NK-92 (cell line): ENCODE results near the gene EYA4.

Source experiments
- DNase-seq: peaks from one replicate; lab custom pipeline; 2025; ENCODE audit not compliant: unreplicated experiment; lab: John Stamatoyannopoulos, UW

The EYA4 gene

DNA sequence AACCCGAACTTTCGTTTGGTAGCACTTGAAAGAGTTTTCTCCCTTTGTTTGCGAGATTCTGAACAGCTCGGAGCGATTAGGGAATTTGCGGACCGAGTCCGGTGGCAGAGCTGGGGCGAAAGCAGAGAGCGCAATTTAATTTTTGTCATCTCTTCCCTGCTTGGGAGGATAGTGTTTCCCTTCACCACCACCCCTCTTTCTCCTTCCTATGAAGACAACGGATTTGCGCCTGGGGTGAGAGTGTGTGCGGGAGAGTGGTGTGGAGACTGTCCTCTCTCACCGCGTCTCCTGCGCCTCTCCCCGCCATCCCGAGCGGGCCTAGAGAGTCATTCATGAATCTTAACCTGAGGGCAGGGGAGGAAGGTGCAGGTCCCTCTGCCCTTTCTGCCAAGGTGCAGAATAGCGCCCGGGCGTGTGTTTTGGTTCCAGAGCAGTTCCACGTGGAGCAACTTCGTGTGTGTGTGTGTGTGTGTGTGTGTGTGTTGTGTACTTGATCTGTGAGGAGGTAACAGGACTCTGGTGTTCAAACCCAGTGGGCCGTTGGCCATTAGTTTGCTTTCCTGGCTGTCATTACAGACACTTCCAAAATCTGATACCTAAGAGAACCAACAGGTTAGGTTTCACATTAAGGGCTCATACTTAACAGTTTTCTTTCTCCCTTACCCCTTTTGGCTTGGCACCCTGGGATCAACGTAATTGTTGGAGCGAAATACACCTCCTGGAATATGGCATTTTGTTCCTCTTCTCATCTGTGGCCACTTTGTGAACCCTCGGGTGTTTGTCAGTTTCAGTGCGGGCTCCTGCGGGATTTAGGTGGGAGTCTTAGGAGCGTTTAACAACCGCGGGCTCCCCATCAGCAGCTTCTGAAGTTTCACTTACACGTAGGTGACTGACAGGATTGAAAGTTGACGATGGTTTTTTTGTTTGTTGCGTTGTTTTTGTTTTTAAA is 1.8 kb downstream of the EYA4 start:
- DNase-seq = no peak

DNA sequence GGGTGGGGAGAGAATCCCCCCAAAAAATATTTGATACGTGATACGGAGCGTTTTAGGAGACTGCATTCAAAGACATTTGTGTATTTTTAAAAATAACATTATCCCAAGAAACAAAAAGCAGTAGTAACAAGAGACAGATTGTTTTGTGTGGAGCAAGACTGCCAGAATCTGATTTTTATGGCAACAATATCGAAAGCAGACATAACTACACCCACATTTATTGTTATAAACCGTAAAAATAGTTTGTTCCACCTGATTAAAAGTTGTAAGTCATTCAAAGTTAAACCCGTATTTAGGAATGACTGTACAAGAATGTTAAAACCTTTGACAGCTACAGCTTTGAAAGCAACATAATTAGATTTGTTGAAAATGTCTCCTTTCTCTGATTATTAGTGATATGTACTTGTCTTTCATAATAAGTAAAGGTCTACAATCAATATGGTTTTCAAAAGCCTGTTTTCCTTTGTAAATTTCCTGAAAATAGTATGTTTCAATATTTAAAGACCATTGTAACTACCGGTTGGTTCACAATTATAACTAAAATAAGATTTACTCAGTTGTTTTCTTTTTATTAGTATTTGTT is 2.7 kb downstream of the EYA4 start:
- no peak for DNase-seq

DNA sequence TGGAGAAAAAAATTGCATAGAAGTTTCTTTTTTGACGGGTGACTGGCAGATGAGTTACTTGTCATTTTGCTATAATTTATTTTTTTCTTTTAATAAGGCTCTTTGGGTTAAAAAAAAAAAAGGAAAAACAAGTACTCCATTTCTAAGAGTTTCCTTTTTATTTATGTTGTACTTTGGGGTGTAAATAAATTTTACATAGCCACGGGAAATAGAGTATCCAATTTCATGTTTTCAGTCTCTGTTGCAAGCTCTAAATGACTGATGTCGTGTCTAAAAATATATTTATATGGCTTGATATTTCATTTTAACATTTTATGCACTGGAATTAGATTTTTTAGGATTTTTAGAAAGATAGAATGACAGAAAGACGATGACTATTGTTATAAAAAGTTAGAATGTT is 3.4 kb downstream of the EYA4 start:
- no peak for DNase-seq

- no peak for DNase-seq
Observed at GRCh38 chr6:133245007-133245406, 3.9 kb downstream of the EYA4 start.

GRCh38 chr6:133245422-133245903 is 4.3 kb downstream of the EYA4 start:
- no peak for DNase-seq

DNA sequence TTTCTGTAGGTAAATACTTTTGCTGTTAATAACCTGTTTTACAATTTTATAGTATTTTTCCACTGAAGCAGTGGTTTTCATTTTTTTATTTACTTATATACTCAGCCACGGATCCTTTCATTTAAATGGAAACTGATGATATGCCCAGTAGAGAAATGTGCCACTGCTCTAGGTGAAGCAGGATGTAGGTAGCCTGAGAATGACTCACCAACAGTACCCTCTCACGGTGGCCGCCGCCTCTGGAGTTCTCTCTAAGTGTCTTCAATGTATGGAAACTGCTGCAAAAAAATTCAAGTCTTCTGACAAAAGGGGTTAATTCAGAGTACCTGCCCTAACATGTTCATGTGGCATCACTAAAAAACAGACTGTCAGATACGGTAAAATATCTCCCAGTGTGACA is 6.4 kb downstream of the EYA4 start:
- no peak for DNase-seq

DNA sequence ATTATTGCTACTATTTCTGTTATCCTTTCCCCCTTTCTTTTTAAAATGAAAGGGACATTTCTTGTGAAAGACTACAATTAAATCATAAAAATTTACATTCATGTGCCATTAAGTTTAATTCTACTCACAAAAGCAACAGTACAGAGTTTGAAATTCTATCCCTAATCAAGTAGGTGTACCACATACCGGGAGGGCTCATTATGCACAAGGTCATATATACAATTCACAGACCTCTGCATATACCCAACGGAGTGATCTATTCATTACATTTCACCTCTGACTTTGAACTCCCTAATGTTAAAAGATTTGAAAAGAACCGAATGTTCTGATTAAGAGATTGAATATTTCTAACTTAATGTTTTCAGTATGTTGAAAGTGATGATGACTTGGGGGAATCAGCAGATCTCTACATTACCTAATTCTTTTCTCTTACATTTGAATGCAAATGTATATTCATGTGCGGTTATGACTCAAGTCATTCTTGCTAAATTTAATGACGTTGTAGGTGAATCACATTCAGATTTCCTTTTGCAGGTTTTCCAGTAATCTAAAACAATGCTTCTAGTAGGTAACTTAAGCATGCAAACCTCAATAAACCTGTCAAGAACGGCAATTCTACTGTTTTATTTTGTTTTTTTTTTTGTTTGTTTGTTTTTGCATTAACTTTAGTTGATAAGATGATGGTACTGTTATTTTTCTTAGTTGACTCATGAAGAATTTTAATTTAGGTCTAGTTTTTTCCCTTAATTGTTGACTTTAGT is 7.3 kb downstream of the EYA4 start:
- no peak for DNase-seq

DNA sequence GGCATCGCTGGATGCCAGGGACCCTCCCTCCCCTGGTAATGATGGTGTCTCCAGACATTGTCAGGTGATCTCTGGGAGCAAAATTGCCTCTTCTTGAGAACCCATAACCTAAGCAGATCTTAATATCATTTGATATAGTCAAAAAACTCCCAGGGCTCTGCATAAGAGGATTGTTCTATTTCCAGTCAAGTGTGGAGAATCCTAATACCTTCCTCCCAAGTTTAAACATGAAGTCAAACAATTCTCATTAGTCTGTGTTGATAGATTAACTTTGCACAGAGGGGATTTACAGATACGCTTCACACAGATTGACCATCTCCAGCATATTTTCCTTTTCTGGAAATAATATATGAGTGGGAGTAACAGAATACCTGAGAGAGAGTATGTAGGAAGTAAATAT is 10.5 kb downstream of the EYA4 start:
- no peak for DNase-seq

- DNase-seq = no peak
Observed at GRCh38 chr6:133254552-133255228, 13.5 kb downstream of the EYA4 start.

GRCh38 chr6:133257545-133258105 is 16.5 kb downstream of the EYA4 start:
- DNase-seq = no peak

DNA sequence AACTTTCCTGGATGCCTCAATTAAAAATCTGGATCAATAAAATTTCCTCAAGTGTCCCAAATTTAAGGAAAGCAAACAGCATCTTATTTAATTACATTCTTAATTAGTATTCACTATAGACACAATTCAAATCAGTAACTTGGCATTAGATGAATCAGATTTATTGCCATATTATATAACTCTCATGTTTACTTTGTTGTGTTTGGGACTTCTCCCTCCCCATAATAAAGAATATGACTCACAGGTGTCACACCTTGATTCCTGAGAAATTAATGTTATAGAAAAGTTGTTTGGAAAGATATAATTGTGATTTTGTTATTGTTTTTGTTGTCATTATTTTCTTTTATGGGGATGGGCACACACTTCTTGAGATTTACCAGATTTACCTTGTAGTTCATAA is 18.4 kb downstream of the EYA4 start:
- DNase-seq = no peak

- no peak for DNase-seq
Observed at GRCh38 chr6:133262804-133263203, 21.6 kb downstream of the EYA4 start.

- DNase-seq = no peak
Observed at GRCh38 chr6:133265066-133265465, 23.9 kb downstream of the EYA4 start.

DNA sequence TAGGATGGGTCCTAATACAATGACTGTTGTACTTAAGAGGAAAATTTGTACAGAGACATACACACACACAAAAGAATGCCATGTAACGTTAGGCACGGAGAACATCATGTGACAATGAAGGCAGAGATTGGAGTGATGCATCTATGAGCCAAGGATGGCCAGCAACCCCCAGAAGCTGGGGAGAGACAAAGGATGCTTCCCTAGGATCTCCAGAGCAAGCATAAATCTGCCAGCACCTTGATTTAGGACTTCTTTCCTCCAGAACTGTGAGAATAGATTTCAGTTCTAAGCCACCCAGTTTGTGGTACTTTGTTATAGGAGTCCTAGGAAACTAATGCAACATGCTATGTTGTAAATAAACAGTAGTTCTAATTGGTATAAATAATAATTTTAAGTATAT is 25.0 kb downstream of the EYA4 start:
- DNase-seq = no peak

- DNase-seq = no peak
Observed at GRCh38 chr6:133268621-133269020, 27.5 kb downstream of the EYA4 start.

GRCh38 chr6:133274813-133275212 is 33.7 kb downstream of the EYA4 start:
- DNase-seq = no peak

GRCh38 chr6:133275213-133275612 is 34.1 kb downstream of the EYA4 start:
- DNase-seq = no peak

- DNase-seq = no peak
Observed at GRCh38 chr6:133277228-133277899, 36.2 kb downstream of the EYA4 start.

- no peak for DNase-seq
Observed at GRCh38 chr6:133277900-133278545, 36.9 kb downstream of the EYA4 start.

GRCh38 chr6:133286765-133287164 is 45.6 kb downstream of the EYA4 start:
- no peak for DNase-seq
